H1 (cell line): ENCODE measurements around the gene DAG1. TPM values are rescaled to one million over a fixed set of nuclear protein-coding genes. Genes with fewer than 3 reads are reported as not detected.

Source experiments
- ASH2L ChIP-seq: fragments of 200-600, 300-600 bp; sonication (generic); IDR thresholded peaks from one replicate; pipeline ENCODE4 v1.7.1; 2017; ENCODE audit warnings: low read length
- BACH1 ChIP-seq: IDR thresholded peaks from 2 replicates; pipeline ENCODE4 v1.6.1; 2012; ENCODE audit warnings: low read length, improper control_type of control experiment
- BCL11A ChIP-seq, 2 experiments: IDR thresholded peaks; one replicate each; pipeline ENCODE4 v1.6.1; 2011; ENCODE audit warnings: low read depth in 2 of 2, low read length in 2 of 2, mild to moderate bottlenecking in 2 of 2
- CTBP2 ChIP-seq: IDR thresholded peaks from 2 replicates; pipeline ENCODE4 v1.7.0; 2011; ENCODE audit warnings: borderline replicate concordance, mild to moderate bottlenecking, moderate library complexity, mixed read lengths, low read length; ENCODE audit not compliant: insufficient read depth, insufficient read length
- E2F6 ChIP-seq: IDR thresholded peaks from 2 replicates; pipeline ENCODE4 v1.6.1; 2012; ENCODE audit warnings: inconsistent platforms
- MAX ChIP-seq: IDR thresholded peaks from 2 replicates; pipeline ENCODE4 v1.6.1; 2012; ENCODE audit warnings: inconsistent platforms
- RAD21 ChIP-seq, 2 experiments: IDR thresholded peaks in 1 of 2; conservative IDR thresholded peaks in 1 of 2; 2 replicates each; pipeline ENCODE4 v1.6.1; 2011; ENCODE audit warnings: low read depth in 2 of 2, low read length in 2 of 2, improper control_type of control experiment in 1 of 2, inconsistent platforms in 1 of 2, mild to moderate bottlenecking in 1 of 2, moderate library complexity in 1 of 2
- ZNF274 ChIP-seq: IDR thresholded peaks from 2 replicates; pipeline ENCODE4 v1.7.0; 2012; ENCODE audit warnings: low read length, borderline replicate concordance; ENCODE audit errors: extremely low read depth
- polyA plus RNA-seq, 7 experiments: library from polyadenylated mRNA; depleted of rRNA in 3 of 7; stranded (reverse) in 5 of 7; unstranded in 2 of 7; fragments of >200 nt in 5 of 7; fragments of 200-250 nt in 2 of 7; gene quantifications; 1 replicate in 5 of 7; 2 replicates in 1 of 7; 4 replicates in 1 of 7; pipeline versions ENCODE4 v1.2.1 to v1.2.3, GENCODE V29; 2011 to 2013; ENCODE audit warnings: missing spikeins in 2 of 7, mixed read lengths in 2 of 7
- total RNA-seq: library from RNA; stranded (reverse); fragmentation: NEBNext Ultra II Directional; extraction: Animal tissue kit (Norgen Biotek cat#: 25700); gene quantifications from 2 replicates; pipeline ENCODE4 v1.2.1, GENCODE V29; 2021

The DAG1 gene
- total and polyA plus RNA-seq, 2 of the 8 experiments (the other 6 are each of a cell fraction or from before 2014, with no cell fraction given) = 97.5 to 138 TPM

- TF ChIP-seq ZNF274 (no peak), E2F6 (no peak), BCL11A (IDR thresholded peaks at IDR 0.05; ENCODE audit: low read depth in 2 of 2, low read length in 2 of 2) (no peak), BACH1 (no peak), MAX (no peak), ASH2L (no peak), CTBP2 (no peak), RAD21 (IDR thresholded peaks at IDR 0.05 in 1 of 2, conservative IDR thresholded peaks at IDR 0.05 in 1 of 2; ENCODE audit: low read depth in 2 of 2, low read length in 2 of 2) (no peak)
These were observed 66.9 kb downstream of the DAG1 start (continued) for GRCh38 chr3:49536875-49537533.
